Mesenchymal stem cell (in vitro differentiated cells and primary cell): ENCODE results near the gene C13orf46.

Experiments used
- DNase-seq: peaks from one replicate; pipeline ENCODE4 v3.0.0-alpha.2; 2013
- H2AFZ ChIP-seq: one replicate; pipeline ENCODE4 v1.6.1; 2013; ENCODE audit warnings: low read depth, mild to moderate bottlenecking, control low read depth, inconsistent platforms, low read length, moderate library complexity
- H2AK5ac ChIP-seq: 2 replicates; pipeline ENCODE4 v1.6.1; 2013; ENCODE audit warnings: low read length, moderate library complexity, mild to moderate bottlenecking, inconsistent platforms; ENCODE audit not compliant: severe bottlenecking
- H2BK120ac ChIP-seq: one replicate; pipeline ENCODE4 v1.6.1; 2013; ENCODE audit warnings: low read depth, mild to moderate bottlenecking, inconsistent platforms, low read length, moderate library complexity
- H2BK12ac ChIP-seq, 2 experiments: one replicate each; pipeline ENCODE4 v1.6.1; 2013; ENCODE audit warnings: inconsistent platforms in 2 of 2, low read length in 2 of 2, mild to moderate bottlenecking in 2 of 2, moderate library complexity in 2 of 2, control low read depth in 1 of 2
- H2BK15ac ChIP-seq: one replicate; pipeline ENCODE4 v1.6.1; 2013; ENCODE audit warnings: mild to moderate bottlenecking, low read depth, inconsistent platforms; ENCODE audit not compliant: poor library complexity, severe bottlenecking
- H2BK5ac ChIP-seq: 2 replicates; pipeline ENCODE4 v1.6.1; 2013; ENCODE audit warnings: low read depth, mild to moderate bottlenecking, low read length, control low read depth, inconsistent platforms; ENCODE audit not compliant: poor library complexity, severe bottlenecking
- H3K14ac ChIP-seq, 2 experiments: one replicate each; pipeline ENCODE4 v1.6.1; 2013; ENCODE audit warnings: inconsistent platforms in 2 of 2, low read length in 2 of 2, control low read depth in 1 of 2, mild to moderate bottlenecking in 1 of 2, moderate library complexity in 1 of 2
- H3K18ac ChIP-seq, 2 experiments: one replicate each; pipeline ENCODE4 v1.6.1; 2013; ENCODE audit warnings: inconsistent platforms in 2 of 2, low read length in 2 of 2, control low read depth in 1 of 2, low read depth in 1 of 2, mild to moderate bottlenecking in 1 of 2
- H3K23ac ChIP-seq, 2 experiments: one replicate each; pipeline ENCODE4 v1.6.1; 2013; ENCODE audit warnings: inconsistent platforms in 2 of 2, low read length in 2 of 2, mild to moderate bottlenecking in 2 of 2, moderate library complexity in 2 of 2, control low read depth in 1 of 2
- H3K27ac ChIP-seq: 2 replicates; pipeline ENCODE4 v1.5.1; 2013; ENCODE audit warnings: mild to moderate bottlenecking, moderate library complexity, low read length, control low read depth, inconsistent platforms; ENCODE audit not compliant: poor library complexity, severe bottlenecking
- H3K27me3 ChIP-seq, 2 experiments: 2 replicates each; pipeline versions ENCODE4 v1.6.1 to v1.7.0; 2013; ENCODE audit warnings: low read length in 2 of 2, mild to moderate bottlenecking in 2 of 2, moderate library complexity in 2 of 2, control low read depth in 1 of 2, inconsistent platforms in 1 of 2; ENCODE audit not compliant: control insufficient read depth in 1 of 2, insufficient read depth in 1 of 2
- H3K36me3 ChIP-seq, 2 experiments: 2 replicates each; pipeline versions ENCODE4 v1.6.1 to v1.7.0; 2013; ENCODE audit warnings: low read length in 2 of 2, control low read depth in 1 of 2, inconsistent platforms in 1 of 2, low read depth in 1 of 2, mild to moderate bottlenecking in 1 of 2; ENCODE audit not compliant: insufficient read depth in 2 of 2, control insufficient read depth in 1 of 2
- H3K4ac ChIP-seq, 2 experiments: one replicate each; pipeline ENCODE4 v1.6.1; 2013; ENCODE audit warnings: inconsistent platforms in 2 of 2, low read length in 2 of 2, mild to moderate bottlenecking in 2 of 2, moderate library complexity in 2 of 2, control low read depth in 1 of 2, low read depth in 1 of 2
- H3K4me1 ChIP-seq: 2 replicates; pipeline ENCODE4 v1.6.1; 2013; ENCODE audit warnings: low read depth, low read length, control low read depth; ENCODE audit not compliant: control insufficient read depth, insufficient read depth
- H3K4me2 ChIP-seq: 2 replicates; pipeline ENCODE4 v1.6.1; 2013; ENCODE audit warnings: low read length, mild to moderate bottlenecking, inconsistent platforms; ENCODE audit not compliant: poor library complexity, severe bottlenecking
- H3K4me3 ChIP-seq, 2 experiments: 2 replicates each; pipeline versions ENCODE4 v1.5.1 to v1.7.0; 2013; ENCODE audit warnings: low read length in 2 of 2, mild to moderate bottlenecking in 2 of 2, control low read depth in 1 of 2, low read depth in 1 of 2; ENCODE audit not compliant: insufficient read depth in 1 of 2
- H3K79me1 ChIP-seq: replicated peaks from 2 replicates; pipeline ENCODE4 v1.6.1; 2013; ENCODE audit warnings: mild to moderate bottlenecking, control low read depth, low read length, inconsistent platforms; ENCODE audit not compliant: poor library complexity, severe bottlenecking
- H3K9ac ChIP-seq: 2 replicates; pipeline ENCODE4 v1.7.0; 2013; ENCODE audit warnings: mild to moderate bottlenecking, low read length, moderate library complexity
- H3K9me3 ChIP-seq: 2 replicates; pipeline ENCODE4 v1.7.0; 2013; ENCODE audit warnings: mild to moderate bottlenecking, low read length; ENCODE audit not compliant: control insufficient read depth
- H4K8ac ChIP-seq: one replicate; pipeline ENCODE4 v1.6.1; 2013; ENCODE audit warnings: inconsistent platforms, mild to moderate bottlenecking, low read length, moderate library complexity
- H4K91ac ChIP-seq: one replicate; pipeline ENCODE4 v1.6.1; 2013; ENCODE audit warnings: mild to moderate bottlenecking, low read length, inconsistent platforms
- WGBS: methylation state at CpG from one replicate; pipeline ENCODE4 v1.1.7; 2013; ENCODE audit warnings: mixed read lengths; 5-methylcytosine and 5-hydroxymethylcytosine counted together

The C13orf46 gene

GRCh38 chr13:113954046-113954835, 19.6 kb downstream of the C13orf46 start:
- H3K36me3 ChIP-seq, result peaks cover 33 to 77% of the 10 kb centered on the region in 2 experiments
- peaks cover 15% of the 10 kb centered on the region for H3K79me1 ChIP-seq
- WGBS, result 91% methylated on average over 19 of the region's 20 CpGs
- no peak overlapping the region for H2BK5ac ChIP-seq
- H4K91ac ChIP-seq, result no peak overlapping the region
- no peak overlapping the region for H3K9ac ChIP-seq
- peaks cover under 1% of the 10 kb centered on the region for H3K9me3 ChIP-seq
- H2BK12ac ChIP-seq, result no peak overlapping the region
- H3K4ac ChIP-seq, result no peak overlapping the region
- H3K23ac ChIP-seq, result no peak overlapping the region
- no peaks in the 10 kb centered on the region for H3K27me3 ChIP-seq
- no peak overlapping the region for H2AK5ac ChIP-seq
- H3K4me1 ChIP-seq, result peaks cover 11% of the 10 kb centered on the region
- no peak overlapping the region for H3K4me2 ChIP-seq
- no peak overlapping the region for H3K14ac ChIP-seq
- no peak overlapping the region for H2BK15ac ChIP-seq
- no peak overlapping the region for H3K4me3 ChIP-seq
- no peak overlapping the region for H3K27ac ChIP-seq
- no peak overlapping the region for H2BK120ac ChIP-seq
- H2AFZ ChIP-seq, result no peak overlapping the region
- no peak overlapping the region for H3K18ac ChIP-seq
- no peak for DNase-seq
- no peak overlapping the region for H4K8ac ChIP-seq

DNA sequence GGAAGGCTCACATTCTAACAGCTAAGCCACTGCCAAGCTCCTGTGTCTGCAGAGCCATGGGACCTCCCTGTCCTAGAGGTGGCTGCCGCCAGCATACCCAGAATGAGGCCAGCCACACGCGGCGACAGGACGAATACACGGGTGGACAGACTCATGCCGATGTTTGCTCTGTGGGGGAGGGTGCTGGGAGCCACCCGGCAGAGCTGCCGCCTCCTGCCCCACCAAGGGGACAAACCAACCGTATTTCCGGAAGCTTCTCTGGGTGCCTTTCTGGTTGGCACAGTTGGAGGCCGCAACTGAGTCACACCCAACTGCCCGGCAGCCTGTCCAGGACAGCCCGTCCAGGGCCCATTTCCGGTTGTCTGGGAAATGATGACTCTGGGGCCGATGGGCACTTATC, 20.3 kb downstream of the C13orf46 start:
- 93% methylated on average over 16 of the region's 16 CpGs for WGBS

DNA sequence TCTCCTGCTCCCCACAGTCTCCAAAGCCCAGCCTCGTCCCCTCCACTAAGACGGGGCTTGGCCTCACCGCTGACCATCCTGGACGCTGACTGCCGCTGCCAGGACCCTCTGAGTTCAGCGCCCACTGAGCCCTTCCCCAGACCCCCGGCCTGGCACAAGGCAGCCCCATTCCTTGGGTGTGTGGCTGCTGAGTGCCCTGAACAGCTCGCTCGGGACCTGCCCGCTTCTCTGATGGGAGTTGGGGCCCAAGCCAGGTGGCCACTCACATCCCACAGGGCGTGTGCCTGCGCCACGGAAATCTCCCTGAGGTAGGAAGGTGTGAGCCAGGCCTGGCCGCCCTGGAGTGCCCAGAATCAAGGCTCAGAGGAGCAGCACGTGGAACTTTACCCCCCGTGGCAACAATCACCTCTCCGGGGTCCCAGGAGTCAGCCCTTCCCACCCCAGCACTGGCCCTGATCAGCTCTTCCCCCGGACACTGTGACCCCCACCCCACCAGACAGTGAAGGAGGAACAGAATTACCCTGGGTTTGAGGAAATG, 20.8 kb downstream of the C13orf46 start:
- H3K27me3 ChIP-seq, result no peaks in the 10 kb centered on the region
- peaks cover 18% of the 10 kb centered on the region for H3K79me1 ChIP-seq
- H4K91ac ChIP-seq, result peak overlapping the region; percentile 15
- H2BK120ac ChIP-seq, result no peak overlapping the region
- H3K4me2 ChIP-seq, result no peak overlapping the region
- no peak overlapping the region for H4K8ac ChIP-seq
- H3K4me1 ChIP-seq, result peaks cover 10% of the 10 kb centered on the region
- H3K27ac ChIP-seq, result no peak overlapping the region
- peaks cover 30 to 74% of the 10 kb centered on the region in 2 experiments for H3K36me3 ChIP-seq
- H3K14ac ChIP-seq, result no peak overlapping the region
- no peaks in the 10 kb centered on the region for H3K9me3 ChIP-seq
- H3K9ac ChIP-seq, result no peak overlapping the region
- H3K4me3 ChIP-seq, result no peak overlapping the region
- no peak overlapping the region for H2AK5ac ChIP-seq
- H2BK15ac ChIP-seq, result no peak overlapping the region
- no peak for DNase-seq
- H2BK12ac ChIP-seq, result no peak overlapping the region
- WGBS, result 96% methylated on average over 18 of the region's 18 CpGs
- H3K23ac ChIP-seq, result no peak overlapping the region
- H3K18ac ChIP-seq, result no peak overlapping the region
- no peak overlapping the region for H2BK5ac ChIP-seq
- H2AFZ ChIP-seq, result no peak overlapping the region
- H3K4ac ChIP-seq, result no peak overlapping the region

More for the DNA sequence above, 20.3 kb downstream of the C13orf46 start:
- no peak overlapping the region for H2BK5ac ChIP-seq
- H3K9me3 ChIP-seq, result no peaks in the 10 kb centered on the region
- no peak overlapping the region for H4K91ac ChIP-seq
- H3K18ac ChIP-seq, result no peak overlapping the region
- H3K27me3 ChIP-seq, result no peaks in the 10 kb centered on the region
- no peak overlapping the region for H3K4me3 ChIP-seq
- no peak overlapping the region for H3K23ac ChIP-seq
- no peak overlapping the region for H2BK120ac ChIP-seq
- H3K4ac ChIP-seq, result no peak overlapping the region
- no peak overlapping the region for H2AFZ ChIP-seq
- H3K27ac ChIP-seq, result no peak overlapping the region
- H3K14ac ChIP-seq, result no peak overlapping the region
- DNase-seq, result no peak
- H3K79me1 ChIP-seq, result peaks cover 15% of the 10 kb centered on the region
- H2BK12ac ChIP-seq, result no peak overlapping the region
- H3K4me2 ChIP-seq, result no peak overlapping the region
- H3K9ac ChIP-seq, result no peak overlapping the region
- H2AK5ac ChIP-seq, result no peak overlapping the region
- no peak overlapping the region for H4K8ac ChIP-seq
- H3K4me1 ChIP-seq, result peaks cover 10% of the 10 kb centered on the region
- H2BK15ac ChIP-seq, result no peak overlapping the region
- peaks cover 30 to 76% of the 10 kb centered on the region in 2 experiments for H3K36me3 ChIP-seq

DNA sequence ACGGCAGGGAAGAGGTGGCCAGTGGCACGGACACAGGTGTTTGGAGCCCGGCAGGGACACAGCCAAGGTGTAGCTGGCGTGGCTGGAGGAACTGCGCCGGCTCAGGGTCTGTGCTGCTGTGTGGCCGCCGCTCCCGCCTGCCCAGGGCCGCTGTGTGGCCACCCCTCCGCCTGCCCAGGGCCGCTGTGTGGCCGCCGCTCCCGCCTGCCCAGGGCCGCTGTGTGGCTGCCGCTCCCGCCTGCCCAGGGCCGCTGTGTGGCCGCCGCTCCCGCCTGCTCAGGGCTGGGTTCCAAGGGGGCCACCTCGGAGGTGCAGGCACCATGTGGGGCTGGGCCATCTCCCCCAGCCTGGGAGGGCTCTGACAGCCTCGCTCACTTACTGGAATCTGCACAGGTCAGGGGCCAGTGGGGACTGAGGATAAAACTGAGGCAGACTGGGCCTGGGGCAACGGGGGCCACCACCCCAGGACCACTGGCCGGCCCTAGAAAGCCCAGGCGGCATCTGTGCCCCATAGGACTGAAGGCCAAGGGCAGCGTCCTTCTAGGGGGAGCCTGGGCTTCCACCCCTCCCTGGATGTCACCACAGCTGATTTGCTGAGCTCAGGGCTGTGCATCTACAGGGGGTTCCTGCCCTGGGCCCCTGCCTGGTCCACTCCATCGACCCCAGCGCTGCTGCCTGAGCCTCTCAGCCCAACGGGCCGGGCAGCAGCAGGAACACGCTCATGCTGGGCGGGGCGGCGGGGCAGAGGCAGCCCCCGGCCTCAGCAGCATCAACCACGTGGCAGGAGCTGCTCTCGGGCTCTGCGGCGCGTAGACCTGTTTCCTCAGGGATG, 21.5 kb downstream of the C13orf46 start:
- Histone ChIP-seq H2BK12ac (no peak overlapping the region), H2AK5ac (no peak overlapping the region), H3K9ac (no peak overlapping the region), H3K4ac (no peak overlapping the region), H3K9me3 (no peaks in the 10 kb centered on the region), H3K27me3 (no peaks in the 10 kb centered on the region), H4K91ac (peak overlapping the region; percentile 12), H3K14ac (no peak overlapping the region), H3K4me3 (no peak overlapping the region), H2BK120ac (no peak overlapping the region), H3K4me2 (no peak overlapping the region), H3K79me1 (peaks cover 18% of the 10 kb centered on the region), H2BK15ac (no peak overlapping the region), H2AFZ (no peak overlapping the region), H3K23ac (no peak overlapping the region), H3K4me1 (peaks cover 12% of the 10 kb centered on the region), H2BK5ac (no peak overlapping the region), H3K27ac (no peak overlapping the region), H3K36me3 (peaks cover 30 to 78% of the 10 kb centered on the region in 2 experiments), H3K18ac (no peak overlapping the region), H4K8ac (no peak overlapping the region)
- DNase-seq, result no peak
- WGBS, result 93% methylated on average over 41 of the region's 42 CpGs
